K562 (cell line): ENCODE measurements around the gene NT5C. TPM values are rescaled to one million over a fixed set of nuclear protein-coding genes. Genes with fewer than 3 reads are reported as not detected.

ENCODE experiments used
- ADNP ChIP-seq: fragments of 200-800 bp; sonication (Bioruptor generic); IDR thresholded peaks from 2 replicates; pipeline ENCODE4 v1.6.1; 2016; ENCODE audit warnings: missing genetic modification characterization, missing compliant biosample characterization
- ASH1L ChIP-seq: fragments of 450-650 bp; IDR thresholded peaks from 2 replicates; pipeline ENCODE4 v1.6.1; 2018; ENCODE audit warnings: borderline replicate concordance, mild to moderate bottlenecking, low read depth; ENCODE audit not compliant: partially characterized antibody
- ATF3 ChIP-seq, 2 experiments: fragments of 450-650 bp in 1 of 2; sonication (generic) in 1 of 2; formaldehyde crosslinking in 1 of 2; IDR thresholded peaks in 1 of 2; conservative IDR thresholded peaks in 1 of 2; 2 replicates each; pipeline versions ENCODE4 v1.6.1 to v1.8.1; 2016 to 2023; ENCODE audit warnings: mild to moderate bottlenecking in 2 of 2, moderate library complexity in 2 of 2, inconsistent platforms in 1 of 2, missing genetic modification reagents in 1 of 2
- CBX8 ChIP-seq: fragments of 200-600 bp; sonication (generic); IDR thresholded peaks from 2 replicates; pipeline ENCODE4 v1.6.1; 2012; ENCODE audit warnings: borderline replicate concordance, mixed run types, low read depth, mild to moderate bottlenecking, moderate library complexity, mixed read lengths, low read length, control low read depth, inconsistent platforms; ENCODE audit not compliant: poor library complexity, severe bottlenecking; ENCODE audit errors: extremely low read depth
- ELF1 ChIP-seq: fragments of 200-800 bp; sonication (Bioruptor generic); IDR thresholded peaks from 2 replicates; pipeline ENCODE4 v1.6.1; 2016; ENCODE audit warnings: missing genetic modification characterization, missing compliant biosample characterization
- FOXP1 ChIP-seq: sonication (generic); formaldehyde crosslinking; IDR thresholded peaks from 2 replicates; pipeline ENCODE4 v1.8.0; 2022; ENCODE audit warnings: mild to moderate bottlenecking, missing genetic modification reagents
- GATAD2A ChIP-seq: fragments of 450-650 bp; IDR thresholded peaks from 2 replicates; pipeline ENCODE4 v1.6.1; 2017
- HDAC1 ChIP-seq, 2 experiments: fragments of 450-650 bp; IDR thresholded peaks; 2 replicates each; pipeline ENCODE4 v1.6.1; 2016 to 2017; ENCODE audit warnings: inconsistent platforms in 1 of 2, mild to moderate bottlenecking in 1 of 2, moderate library complexity in 1 of 2
- HMG20B ChIP-seq: fragments of 250-450 bp; sonication (Bioruptor Pico); IDR thresholded peaks from 2 replicates; pipeline ENCODE4 v1.5.0; 2021; ENCODE audit warnings: mild to moderate bottlenecking
- ILF3 ChIP-seq: fragments of 450-650 bp; IDR thresholded peaks from 2 replicates; pipeline ENCODE4 v1.6.1; 2018; ENCODE audit warnings: antibody characterized with exemption, mild to moderate bottlenecking, moderate library complexity, borderline replicate concordance
- KDM2B ChIP-seq: fragments of 250-450 bp; sonication (Bioruptor Pico); IDR thresholded peaks from 2 replicates; pipeline ENCODE4 v1.8.0; 2021; ENCODE audit warnings: mild to moderate bottlenecking, moderate library complexity
- KDM5B ChIP-seq: fragments of 200-600 bp; sonication (generic); IDR thresholded peaks from 2 replicates; pipeline ENCODE4 v1.6.1; 2012; ENCODE audit warnings: low read depth, mild to moderate bottlenecking, moderate library complexity, low read length, control low read depth, inconsistent platforms; ENCODE audit not compliant: insufficient replicate concordance
- MCM5 ChIP-seq: fragments of 450-650 bp; IDR thresholded peaks from 2 replicates; pipeline ENCODE4 v1.6.1; 2016; ENCODE audit warnings: low read depth
- NCOA1 ChIP-seq: fragments of 450-650 bp; IDR thresholded peaks from 2 replicates; pipeline ENCODE4 v1.6.1; 2016; ENCODE audit warnings: low read depth
- NFE2 ChIP-seq: IDR thresholded peaks from 2 replicates; pipeline ENCODE4 v1.6.1; 2014; ENCODE audit warnings: antibody characterized with exemption, low read depth
- PCBP2 ChIP-seq: fragments of 200-400 bp; formaldehyde crosslinking; IDR thresholded peaks from 2 replicates; pipeline ENCODE4 v1.6.1; 2018; ENCODE audit warnings: low read length, low read depth, mild to moderate bottlenecking, moderate library complexity; ENCODE audit not compliant: poor library complexity, severe bottlenecking
- PHF20 ChIP-seq: fragments of 450-650 bp; IDR thresholded peaks from 2 replicates; pipeline ENCODE4 v1.6.1; 2018; ENCODE audit not compliant: partially characterized antibody
- POLR2A ChIP-seq: fragments of 450-650 bp; conservative IDR thresholded peaks from 2 replicates; pipeline ENCODE4 v1.6.1; 2016
- PPARD ChIP-seq: fragments of 250-450 bp; sonication (Bioruptor Pico); IDR thresholded peaks from 2 replicates; pipeline ENCODE4 v1.8.0; 2022; ENCODE audit warnings: inconsistent platforms, mild to moderate bottlenecking, moderate library complexity
- RBFOX2 ChIP-seq: fragments of 200-400 bp; formaldehyde crosslinking; IDR thresholded peaks from 2 replicates; pipeline ENCODE4 v1.6.1; 2017; ENCODE audit warnings: low read depth, mild to moderate bottlenecking, low read length, moderate library complexity
- SRSF7 ChIP-seq: fragments of 200-400 bp; formaldehyde crosslinking; optimal IDR thresholded peaks from 2 replicates; pipeline ENCODE3; 2017; ENCODE audit warnings: mild to moderate bottlenecking, low read depth, low read length
- TARDBP ChIP-seq: fragments of 450-650 bp; IDR thresholded peaks from 2 replicates; pipeline ENCODE4 v1.6.1; 2016
- TCF15 ChIP-seq: fragments of 250-450 bp; sonication (Bioruptor Pico); IDR thresholded peaks from 2 replicates; pipeline ENCODE4 v1.8.0; 2022; ENCODE audit warnings: moderate library complexity, mild to moderate bottlenecking, inconsistent platforms
- TCFL5 ChIP-seq: fragments of 250-450 bp; sonication (Bioruptor Pico); conservative IDR thresholded peaks from 2 replicates; pipeline ENCODE4 v1.6.1; 2021; ENCODE audit warnings: mild to moderate bottlenecking, moderate library complexity, matching md5 sums
- ZNF133 ChIP-seq: fragments of 250-450 bp; sonication (Bioruptor Pico); IDR thresholded peaks from 2 replicates; pipeline ENCODE4 v1.4.0; 2020; ENCODE audit warnings: mild to moderate bottlenecking
- ZNF212 ChIP-seq: fragments of 450-650 bp; formaldehyde crosslinking; IDR thresholded peaks from 2 replicates; pipeline ENCODE4 v1.4.0; 2020; ENCODE audit warnings: mild to moderate bottlenecking
- ZNF263 ChIP-seq: sonication (generic); formaldehyde crosslinking; IDR thresholded peaks from 2 replicates; pipeline ENCODE4 v1.8.0; 2022; ENCODE audit warnings: mild to moderate bottlenecking, missing genetic modification reagents, borderline replicate concordance
- polyA plus RNA-seq, 8 experiments: library from polyadenylated mRNA; depleted of rRNA in 4 of 8; stranded (reverse) in 5 of 8; unstranded in 3 of 8; fragments of >200 nt; fragmentation: Nextera tagmentation in 2 of 8; fragmentation: Illumina TruSeq in 1 of 8; extraction: Ambion mirVana in 2 of 8; extraction: Trizol in 1 of 8; gene quantifications; 2 replicates each; pipeline versions ENCODE4 v1.2.1 to v1.2.3, GENCODE V29; 2011 to 2014; ENCODE audit warnings: inconsistent platforms in 1 of 8, missing spikeins in 1 of 8
- total RNA-seq, 7 experiments: library from RNA; depleted of rRNA in 6 of 7; stranded (reverse); fragments of >200 nt in 6 of 7; fragmentation: Illumina TruSeq in 2 of 7; extraction: Trizol in 2 of 7; gene quantifications; 2 replicates each; pipeline versions ENCODE4 v1.2.1 to v1.2.3, GENCODE V29; 2011 to 2021; ENCODE audit warnings: low replicate concordance in 1 of 7

NT5C gene
- total and polyA plus RNA-seq, 9 of the 15 experiments (the other 6 are each of a cell fraction or from before 2014, with no cell fraction given), result 2.9 to 205 (median 45.0) TPM

- TF ChIP-seq ZNF133 (CRISPR knock-in tag) (no peak), TCF15 (CRISPR knock-in tag) (no peak), NFE2 (no peak), PPARD (CRISPR knock-in tag) (no peak), HDAC1 (IDR thresholded peaks at IDR 0.05) (0 out of 4 replicates have a peak, but pooled peaks of 1 of the 2 experiments have one; percentile 13), ATF3 (IDR thresholded peaks at IDR 0.05) (no peak), ATF3 (CRISPR knock-in tag; conservative IDR thresholded peaks at IDR 0.05) (0 out of 2 replicates have a peak, but pooled peaks have one; percentile 54), KDM2B (no peak), MCM5 (no peak), POLR2A (peak; percentile 79), KDM5B (peak; percentile 65), HMG20B (no peak), ZNF263 (CRISPR knock-in tag) (no peak), TARDBP (no peak), ADNP (tag) (no peak), FOXP1 (CRISPR knock-in tag) (no peak), ILF3 (no peak), ZNF212 (no peak), CBX8 (no peak), PCBP2 (no peak), NCOA1 (0 out of 2 replicates have a peak, but pooled peaks have one; percentile 62), GATAD2A (no peak), RBFOX2 (peak; percentile 93), PHF20 (peak; percentile 13), TCFL5 (no peak), ELF1 (tag) (peak; percentile 63), SRSF7 (no peak), ASH1L (no peak)
Observed at GRCh38 chr17:75109407-75110233, 21.9 kb downstream of the NT5C start, which contains the start of gene ARMC7 (continued).
